Stimulated activated CD8-positive, alpha-beta memory T cell treated with anti-CD3 and anti-CD28 coated beads, Interleukin-7, amount 100 ng/mL, for 4 hours (primary cell): Measurements from ENCODE around the gene XYLT1.

ENCODE experiments used
- DNase-seq, 2 donors: peaks; one replicate each; pipeline ENCODE4 v3.0.0-alpha.2; 2020; ENCODE audit warnings: low read depth in 2 of 2

XYLT1 gene

DNA sequence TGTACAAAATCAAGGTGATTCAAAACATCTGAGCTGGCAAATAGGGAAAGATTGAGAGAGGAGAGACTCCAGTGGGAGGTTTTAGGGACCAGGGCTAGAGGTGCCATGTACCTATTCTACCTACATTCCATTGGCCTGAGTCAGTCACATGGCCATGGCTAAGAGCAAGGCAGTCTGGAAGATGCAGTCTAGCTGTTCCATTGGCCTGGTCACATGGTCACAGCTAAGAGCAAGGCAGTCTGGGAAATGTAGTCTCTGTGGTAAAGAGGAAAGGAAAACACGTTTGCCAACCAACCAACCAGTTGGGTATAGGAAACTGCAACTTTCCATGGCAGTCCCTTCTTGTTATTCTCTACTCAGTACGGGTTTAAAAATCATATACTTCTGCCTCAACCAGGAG, 369.1 kb downstream of the XYLT1 start:
- DNase-seq = no peak

DNA sequence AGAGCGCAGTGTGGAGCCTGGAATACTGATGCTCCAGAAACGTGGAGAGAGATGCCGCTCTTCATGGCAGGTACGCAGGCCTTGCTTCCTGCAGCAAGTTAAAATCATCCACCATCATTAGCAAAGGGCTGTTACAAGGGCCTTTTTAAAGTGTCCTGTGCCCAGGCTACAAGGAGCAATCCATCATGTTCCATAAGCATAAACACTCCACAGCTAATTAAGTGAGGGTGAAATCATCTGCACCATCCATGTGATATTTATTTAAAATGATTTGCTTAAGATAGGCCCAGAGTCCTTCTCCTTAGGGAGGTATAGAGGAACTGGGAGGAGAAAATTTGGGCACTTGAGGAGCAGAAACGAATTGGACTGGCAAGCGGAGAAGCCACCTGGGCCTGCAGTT, 372.1 kb downstream of the XYLT1 start:
- no peak for DNase-seq

DNA sequence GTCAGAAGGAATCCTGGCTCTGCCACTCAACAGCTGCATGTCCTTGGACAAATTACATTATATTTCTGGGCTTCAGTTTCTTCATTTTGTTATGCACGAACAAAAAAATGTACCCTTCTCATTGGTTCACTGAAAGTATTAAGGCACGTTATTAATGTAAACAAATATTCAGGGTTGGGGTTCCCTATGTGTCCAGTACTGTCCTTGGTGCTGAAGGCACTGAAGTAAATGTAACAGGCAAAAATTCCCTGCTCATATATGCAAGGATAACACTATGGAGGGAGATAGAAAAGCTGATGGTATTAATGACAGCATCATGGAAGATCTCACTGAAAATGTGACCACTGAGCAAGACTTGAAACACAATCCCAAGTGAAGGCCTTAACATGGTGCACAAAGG, 386.6 kb downstream of the XYLT1 start:
- no peak for DNase-seq

DNA sequence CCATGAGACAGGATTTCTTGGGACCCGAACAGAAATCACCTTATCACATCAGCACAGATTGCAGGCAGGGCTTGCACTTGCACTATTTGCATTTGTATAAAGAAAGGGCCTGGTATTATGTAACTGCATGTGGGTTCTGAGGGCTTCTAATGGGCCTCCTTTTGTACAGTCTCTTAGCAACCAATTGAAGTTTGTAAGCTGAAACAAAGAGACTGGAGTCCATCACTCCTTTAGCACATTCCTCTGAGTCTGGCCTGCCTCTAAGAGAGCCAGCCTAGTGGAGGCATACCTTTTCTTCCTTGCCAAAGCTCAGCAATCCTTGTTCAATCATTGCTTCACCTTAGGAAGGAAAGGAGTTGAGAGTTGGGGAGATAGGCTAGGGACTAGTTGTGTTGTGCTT, 387.1 kb downstream of the XYLT1 start:
- DNase-seq = no peak

DNA sequence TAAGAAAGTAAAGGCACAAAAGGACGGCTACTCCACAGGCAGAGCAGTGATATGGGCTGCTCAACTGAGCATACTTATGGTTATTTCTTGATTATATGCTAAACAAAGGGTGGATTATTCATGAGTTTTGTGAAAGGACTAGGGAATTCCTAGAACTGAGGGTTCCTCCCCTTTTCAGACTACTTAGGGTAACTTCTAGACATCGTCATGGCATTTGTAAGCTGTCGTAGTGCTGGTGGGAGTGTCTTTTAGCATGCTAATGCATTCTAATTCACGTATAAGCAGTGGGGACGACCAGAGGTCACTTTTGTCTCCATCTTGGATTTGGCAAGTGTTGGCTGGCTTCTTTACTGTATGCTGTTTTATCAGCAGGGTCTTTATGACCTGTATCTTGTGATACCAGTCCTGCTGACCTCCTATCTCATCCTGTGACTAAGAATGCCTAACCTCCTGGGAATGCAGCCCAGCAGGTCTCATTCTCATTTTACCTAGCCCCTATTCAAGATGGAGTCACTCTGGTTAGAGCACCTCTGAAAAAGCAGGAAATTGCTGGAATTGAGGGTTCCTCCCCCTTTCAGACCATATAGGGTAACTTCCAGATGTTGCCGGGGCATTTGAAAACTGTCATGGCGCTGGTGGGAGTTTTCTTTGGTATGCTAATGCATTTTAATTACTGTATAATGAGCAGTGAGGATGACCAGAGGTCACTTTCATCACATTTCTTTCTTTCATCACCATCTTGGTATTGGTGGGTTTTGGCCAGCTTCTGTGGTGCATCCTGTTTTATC, 388.5 kb downstream of the XYLT1 start:
- no peak for DNase-seq

DNA sequence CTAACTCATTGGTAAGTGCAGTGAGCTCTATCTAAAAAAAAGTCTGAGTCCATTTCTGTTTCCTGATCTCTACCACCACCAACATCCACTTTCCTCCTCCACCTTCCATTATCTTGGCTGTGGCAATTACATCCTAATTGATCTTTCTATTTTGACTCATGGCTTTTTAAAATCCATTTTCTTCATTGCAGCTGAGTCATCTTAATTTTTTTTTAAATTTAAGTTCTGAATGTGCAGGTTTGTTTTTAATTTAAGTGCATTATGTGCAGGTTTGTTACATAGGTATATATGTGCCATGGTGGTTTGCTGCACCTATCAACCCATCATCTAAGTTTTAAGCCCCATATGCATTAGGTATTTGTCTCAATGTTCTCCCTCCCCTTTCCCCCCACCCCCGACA, 390.7 kb downstream of the XYLT1 start:
- DNase-seq = no peak

DNA sequence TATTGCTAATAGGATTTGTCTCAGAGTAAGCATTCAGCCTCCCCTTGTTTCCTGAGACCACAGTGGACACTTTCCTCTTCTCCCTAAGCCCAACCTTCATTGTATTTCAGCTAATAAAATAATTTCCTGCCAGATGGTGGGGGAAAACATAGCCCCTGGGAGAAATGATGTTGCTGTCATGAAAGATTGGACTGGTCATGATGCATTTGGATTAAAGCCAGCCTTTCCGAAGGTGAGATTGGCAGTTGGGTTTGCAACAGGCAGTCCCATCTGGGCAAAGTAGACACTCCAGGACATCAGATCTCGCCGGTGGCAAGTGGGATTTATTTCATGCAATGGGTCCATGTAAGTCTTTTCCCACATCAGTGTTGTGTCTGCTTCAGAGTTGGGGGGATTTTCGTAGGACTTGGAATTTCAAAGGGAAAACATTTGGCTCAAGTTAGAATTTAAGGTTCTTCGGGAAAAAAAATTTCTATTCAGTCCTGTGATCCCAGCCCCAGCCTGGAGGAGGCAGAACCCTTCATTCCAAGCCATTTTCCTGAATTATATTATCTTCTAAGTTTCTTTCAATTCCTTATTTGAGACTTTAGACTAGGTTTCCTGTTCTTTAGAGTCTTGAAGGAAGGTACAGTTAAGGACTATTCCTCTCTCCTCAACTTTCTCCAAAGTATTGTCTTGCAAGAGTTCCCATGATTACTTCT, 391.7 kb downstream of the XYLT1 start:
- no peak for DNase-seq

DNA sequence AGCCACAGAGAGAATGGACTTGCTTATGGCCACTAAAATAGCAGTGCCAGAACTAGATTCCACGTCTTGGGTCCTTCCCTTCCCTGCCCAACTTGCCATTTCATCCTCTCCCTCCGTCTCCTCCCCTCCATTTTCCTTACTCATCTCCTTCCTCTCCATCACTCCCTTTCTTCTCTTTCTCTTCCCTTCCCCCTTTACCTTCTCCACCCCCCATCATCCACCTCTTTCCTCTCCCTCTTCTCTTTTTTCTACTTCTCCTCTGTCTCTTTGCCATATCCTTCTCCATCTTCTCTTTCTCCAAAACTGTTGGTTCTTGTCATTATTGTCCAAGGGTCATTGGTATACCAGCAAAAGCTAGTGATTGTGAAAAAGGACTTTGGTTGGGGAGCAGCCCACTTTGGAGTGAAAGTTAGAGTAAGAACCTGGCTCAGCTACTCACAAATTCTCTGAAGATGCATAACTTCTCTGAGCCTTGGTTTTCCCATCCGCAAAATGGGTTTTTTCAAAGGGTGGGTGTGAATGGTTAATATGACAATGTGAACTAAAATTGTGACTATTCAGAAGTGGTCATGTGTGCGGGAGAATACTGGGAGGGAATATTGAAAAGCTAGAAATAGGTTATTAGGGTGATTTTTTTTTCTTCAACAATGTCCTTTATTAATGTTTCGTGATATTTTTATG, 393.8 kb downstream of the XYLT1 start:
- DNase-seq = no peak

DNA sequence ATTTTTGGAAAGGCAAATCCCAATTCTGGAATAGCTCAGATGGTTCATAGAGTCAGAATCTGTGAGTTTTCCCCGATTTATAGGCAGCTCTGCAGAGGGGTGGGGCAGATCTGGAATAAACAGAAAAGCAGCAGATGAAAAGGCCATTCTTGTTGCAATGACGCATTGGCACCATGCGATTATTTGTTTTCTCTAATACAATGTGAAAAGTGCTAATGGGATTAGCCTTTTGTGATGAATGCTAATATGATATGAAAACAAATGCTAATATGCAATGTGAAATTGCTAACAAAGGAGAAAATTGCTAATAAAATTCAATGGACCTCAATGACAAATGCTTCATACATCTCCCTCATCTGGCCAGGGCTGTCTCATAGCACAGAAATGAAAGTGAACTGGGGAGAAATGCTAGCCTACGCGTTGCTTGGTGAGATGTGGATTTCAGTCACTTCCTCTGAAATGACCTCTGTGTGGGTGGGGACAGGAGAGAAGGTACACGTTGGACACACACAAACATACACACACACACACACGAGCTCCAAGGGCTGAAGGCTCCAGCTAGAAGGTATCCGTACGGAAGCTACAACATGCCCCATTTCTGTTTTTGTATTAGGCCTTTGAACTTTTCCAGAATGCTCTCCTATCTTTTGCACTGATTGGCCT, 394.5 kb downstream of the XYLT1 start:
- DNase-seq = no peak

DNA sequence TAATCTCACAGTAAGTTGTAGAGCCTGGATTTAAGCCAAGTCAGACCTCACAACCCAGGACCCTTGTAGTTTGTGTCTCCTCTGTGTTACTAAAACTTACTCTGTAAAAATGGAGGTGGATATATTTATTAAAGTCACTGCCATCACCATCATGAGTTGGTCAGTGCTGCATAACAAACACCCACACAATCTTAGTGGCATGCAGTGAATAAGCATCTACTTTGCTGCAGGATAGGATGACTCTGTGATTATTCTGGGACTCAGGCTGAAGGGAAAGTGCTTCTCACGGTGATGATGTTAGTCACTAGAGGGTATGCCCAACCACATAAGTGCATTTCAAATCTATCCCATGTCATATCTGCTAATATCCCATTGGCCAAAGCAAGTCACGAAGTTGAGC, 398.7 kb downstream of the XYLT1 start:
- DNase-seq = no peak

DNA sequence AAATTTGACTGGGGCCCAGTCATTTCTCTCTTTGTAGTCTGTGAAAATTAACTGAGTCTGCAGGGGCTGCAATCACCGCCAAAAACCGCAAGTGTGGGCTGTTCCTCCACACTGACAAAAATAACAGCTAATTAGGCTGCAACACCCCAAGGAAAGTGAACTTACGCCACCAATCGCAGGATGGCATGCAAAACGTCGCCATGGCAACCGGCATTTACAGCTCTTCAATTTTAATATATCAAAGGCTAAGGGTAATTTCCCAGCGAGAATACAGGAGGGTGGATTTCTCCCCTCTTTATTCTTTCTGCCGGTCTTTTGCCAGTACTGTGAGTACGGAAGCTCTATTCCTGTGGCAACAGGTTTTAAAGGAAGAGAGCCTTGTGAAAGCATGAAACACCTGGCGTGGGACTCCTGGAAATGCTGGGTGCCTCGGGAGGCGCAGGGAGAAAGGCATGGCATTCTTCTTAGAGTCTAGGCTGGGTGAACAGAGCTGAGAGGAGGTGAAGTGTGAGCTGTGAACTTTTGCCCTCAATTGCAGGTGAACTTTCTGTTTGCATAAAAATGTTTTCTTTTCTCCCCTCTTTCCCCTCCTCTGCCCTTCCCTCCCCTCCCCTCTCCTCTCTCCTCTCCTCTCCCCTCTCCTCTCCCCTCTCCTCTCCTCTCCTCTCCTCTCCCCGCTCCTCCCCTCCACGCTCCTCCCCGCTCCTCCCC, 399.7 kb downstream of the XYLT1 start:
- peak; percentile 65 to 72 for DNase-seq

DNA sequence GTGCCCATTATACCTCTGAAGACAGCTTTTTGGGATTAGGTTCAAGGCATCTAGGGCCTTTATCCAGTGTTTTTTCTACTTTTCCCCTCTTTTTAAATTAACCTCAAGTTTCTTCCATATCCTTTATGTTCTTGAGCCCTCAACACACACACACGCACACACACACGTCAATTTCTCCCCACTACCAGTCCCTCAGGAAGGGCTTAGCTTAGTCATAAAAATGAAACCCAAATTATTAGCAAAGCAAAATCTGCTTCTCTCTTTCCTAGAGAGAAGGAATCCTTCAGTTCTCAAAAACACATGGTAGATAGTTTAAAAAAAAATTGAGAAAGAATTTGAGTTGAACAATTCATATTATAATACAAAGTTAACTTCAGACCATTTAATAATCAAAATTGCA, 401.1 kb downstream of the XYLT1 start:
- DNase-seq = no peak

DNA sequence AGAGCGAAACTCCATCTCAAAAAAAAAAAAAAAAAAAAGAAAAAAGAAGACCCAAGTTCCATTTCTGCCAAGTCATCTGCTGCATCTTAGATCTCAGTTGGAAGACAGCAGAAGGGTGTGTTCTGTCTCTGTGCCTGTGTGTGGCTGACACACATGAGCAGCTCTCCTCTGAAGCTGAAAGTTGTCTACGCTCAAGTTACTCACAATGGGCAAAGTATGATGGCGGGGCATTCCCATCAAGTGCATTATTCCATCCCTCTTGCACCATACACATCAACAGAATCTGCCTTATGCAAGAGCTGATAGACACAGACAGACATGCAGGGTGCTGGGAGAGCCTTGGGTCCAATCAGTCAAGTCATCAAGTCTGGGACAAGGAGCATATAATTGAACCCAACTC, 402.2 kb downstream of the XYLT1 start:
- no peak for DNase-seq

DNA sequence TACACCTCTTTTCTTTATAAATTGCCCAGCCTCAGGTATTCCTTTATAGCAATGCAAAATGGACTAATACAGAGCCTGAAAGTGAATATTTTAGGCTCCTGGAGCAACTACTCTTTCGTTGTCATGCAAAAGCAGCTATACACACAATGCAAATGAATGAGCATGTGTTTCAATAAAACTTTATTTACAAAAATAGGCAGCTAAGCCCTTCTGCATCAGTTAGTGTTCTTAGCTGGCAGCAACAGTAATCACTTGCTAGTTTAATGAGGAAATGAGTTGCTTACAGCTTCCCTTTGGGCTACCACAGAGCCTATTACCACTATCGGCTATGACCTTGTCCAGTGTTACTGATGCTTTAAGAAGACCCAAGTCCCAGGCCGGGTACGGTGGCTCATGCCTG, 402.9 kb downstream of the XYLT1 start:
- DNase-seq = no peak

DNA sequence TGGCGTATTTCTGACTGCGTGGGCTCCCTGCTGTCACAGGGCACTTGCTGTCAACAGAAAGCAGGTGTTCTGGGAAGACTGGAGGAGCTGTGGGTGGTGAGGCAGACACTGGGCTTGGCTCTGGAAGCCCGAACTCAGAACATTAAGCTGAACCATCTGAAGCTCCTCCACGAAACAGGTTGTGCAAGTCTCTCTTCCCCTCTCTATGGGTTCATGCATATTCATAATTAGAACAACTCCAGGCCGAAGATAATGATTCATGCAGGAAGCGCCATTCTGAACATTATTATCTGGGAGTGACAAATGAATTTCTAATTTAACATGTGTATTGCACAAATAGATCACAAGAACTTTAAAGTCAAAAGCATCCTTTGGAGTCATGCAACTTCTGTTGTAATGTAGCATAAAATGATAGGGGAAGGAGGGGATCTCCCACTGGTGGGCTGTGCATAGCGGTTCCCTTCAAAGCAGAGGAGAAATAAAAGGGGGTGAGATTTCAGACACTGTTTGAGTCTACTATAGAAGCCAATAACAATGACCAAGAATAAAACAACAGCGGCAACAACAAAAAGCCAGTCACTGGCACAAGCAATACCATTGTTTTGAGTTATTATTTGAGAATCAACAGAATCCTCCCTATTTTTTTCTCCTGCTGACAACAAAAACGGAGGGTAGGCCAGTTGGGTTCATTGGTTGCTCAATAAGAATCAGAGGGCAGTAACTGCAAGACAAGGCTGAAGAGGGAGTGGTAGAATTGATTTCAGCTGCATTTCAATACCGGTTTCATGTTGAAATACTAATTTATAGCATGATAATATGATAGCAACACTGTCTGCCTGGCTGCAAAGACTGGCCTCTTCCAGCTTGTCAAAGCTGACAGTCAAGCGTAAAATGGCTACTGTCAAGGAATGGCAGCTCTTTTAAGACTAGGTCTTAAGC, 407.3 kb downstream of the XYLT1 start:
- no peak for DNase-seq

DNA sequence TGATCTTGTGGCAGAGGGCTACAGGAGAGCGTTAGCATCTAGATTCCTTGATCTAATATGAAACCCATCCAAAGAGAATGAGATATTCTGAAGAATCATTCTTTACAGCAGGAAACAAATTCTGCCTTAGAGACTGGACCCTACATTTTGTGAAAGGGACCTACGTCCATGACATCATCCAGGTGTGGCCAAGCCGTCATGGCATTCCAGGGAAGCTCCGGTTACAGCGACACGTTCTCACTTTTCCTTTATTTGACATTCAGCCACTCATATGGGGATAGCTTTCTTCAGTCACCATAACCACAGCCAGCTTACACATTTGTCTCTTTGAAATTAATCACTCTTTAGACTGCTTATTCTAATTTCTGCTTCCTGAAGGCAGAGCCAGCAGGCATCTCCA, 408.1 kb downstream of the XYLT1 start:
- DNase-seq = no peak

DNA sequence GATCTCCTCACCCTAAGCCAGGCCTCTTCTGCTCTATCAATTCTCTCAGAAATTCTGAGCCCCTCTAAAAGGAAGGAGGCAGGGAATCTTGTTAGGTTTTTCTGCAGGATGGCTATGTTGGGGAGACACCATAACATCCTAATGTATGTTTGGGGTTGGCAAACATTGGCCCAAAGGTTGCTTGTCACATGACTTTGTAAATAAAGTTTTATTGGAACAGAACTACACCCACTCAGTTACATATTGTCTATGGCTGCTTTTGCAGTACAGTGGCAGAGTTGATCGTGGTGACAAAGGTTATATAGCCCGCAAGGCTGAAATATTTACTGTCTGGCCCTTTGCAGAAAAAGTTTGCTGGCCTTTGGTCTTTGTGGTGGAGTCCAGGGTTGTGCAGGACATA, 409.4 kb downstream of the XYLT1 start:
- no peak for DNase-seq

DNA sequence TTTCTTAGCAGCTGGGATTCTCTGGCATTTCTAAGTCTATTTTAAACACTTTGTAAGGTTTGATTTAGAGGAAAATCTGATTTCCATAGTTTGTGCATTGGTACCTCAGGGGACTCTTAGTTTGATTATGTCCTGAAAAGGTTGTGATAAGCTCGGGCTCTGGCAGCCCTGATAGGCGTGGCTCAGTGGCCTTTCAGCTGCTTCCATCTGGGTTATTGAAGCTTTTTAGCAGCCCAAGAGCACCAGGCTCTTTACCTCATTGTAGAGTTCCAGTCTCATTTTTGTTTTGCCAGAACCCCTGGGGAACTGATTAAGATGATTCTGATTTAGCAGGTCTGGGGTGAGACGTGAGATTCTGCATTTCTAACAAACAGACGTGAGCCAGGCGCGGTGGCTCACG, 412.3 kb downstream of the XYLT1 start:
- DNase-seq = no peak

DNA sequence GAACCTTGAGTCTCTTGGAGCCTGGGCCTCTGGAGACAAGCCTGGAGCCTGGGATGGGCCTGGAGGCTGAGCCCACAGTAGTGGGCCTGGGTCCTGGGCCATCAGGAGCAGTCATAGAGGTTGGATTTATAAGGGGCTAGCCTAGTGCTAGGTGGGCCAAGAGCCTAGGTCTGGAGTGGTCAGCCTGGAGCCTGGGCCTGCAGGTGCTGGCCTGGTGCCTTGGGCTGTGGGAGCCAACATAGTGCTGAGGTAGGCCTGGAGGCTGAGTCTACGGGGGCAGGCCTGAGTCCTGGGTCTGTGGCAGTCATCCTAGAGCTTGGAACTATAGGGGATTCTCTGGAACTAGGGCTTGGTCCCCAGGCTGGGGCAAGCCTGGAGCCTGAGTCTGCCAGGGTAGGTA, 414.1 kb downstream of the XYLT1 start:
- DNase-seq = no peak

DNA sequence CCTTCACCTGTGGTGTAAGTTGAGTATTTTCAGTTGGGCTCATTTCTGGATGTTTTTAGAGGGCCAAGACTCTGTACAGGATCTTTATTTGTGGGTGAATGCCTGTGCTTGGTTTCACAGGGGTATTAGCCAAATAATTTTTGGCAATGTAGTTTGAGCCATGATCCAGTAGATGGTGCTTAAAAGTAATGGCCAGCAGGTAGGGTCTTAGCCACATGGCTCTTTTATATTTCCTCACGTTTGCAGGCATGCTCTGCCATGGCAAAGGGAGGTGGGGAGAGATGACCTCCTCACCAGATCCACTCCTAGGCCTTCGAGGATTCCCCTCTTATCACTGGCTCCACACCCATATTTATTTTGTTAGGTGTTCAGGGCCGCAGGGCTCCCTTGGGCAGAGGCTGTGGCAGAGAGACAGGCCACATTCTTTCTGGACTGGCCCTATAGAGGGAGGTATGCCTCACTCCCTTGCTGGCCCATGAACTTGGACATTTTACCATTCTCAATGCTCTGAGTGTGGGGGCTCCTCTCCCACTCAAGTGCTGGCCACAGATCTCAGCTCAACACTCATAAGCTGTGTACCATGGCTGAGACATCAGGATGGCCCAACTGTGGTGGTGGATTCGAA, 417.1 kb downstream of the XYLT1 start:
- no peak for DNase-seq
